Vagina (tissue), 2 donors: Measurements from ENCODE around the gene AACS. TPM values are rescaled to one million over a fixed set of nuclear protein-coding genes. Genes with fewer than 3 reads are reported as not detected.
"Not testable (repeated sequence)": the region's sequence is repeated elsewhere in the genome, so short reads cannot be mapped to it uniquely, and the experiment has no call there.

Experiments used
- DNase-seq, 2 donors: peaks; one replicate each; pipeline ENCODE4 v3.0.0-alpha.2; 2017; ENCODE audit errors: extremely low spot score in 2 of 2
- H3K27ac ChIP-seq: fragments of 200-600 bp; sonication (generic); one replicate; pipeline ENCODE4 v1.5.1; 2019
- H3K27me3 ChIP-seq: fragments of 200-600 bp; sonication (generic); one replicate; pipeline ENCODE4 v1.5.1; 2019
- H3K36me3 ChIP-seq, 2 donors: fragments of 200-600 bp; sonication (generic); one replicate each; pipeline ENCODE4 v1.5.1; 2017 to 2019
- H3K4me1 ChIP-seq: fragments of 200-600 bp; sonication (generic); one replicate; pipeline ENCODE4 v1.5.1; 2019
- H3K4me3 ChIP-seq, 2 donors: fragments of 200-600 bp; sonication (generic); 1 replicate in 1 of 2; 2 replicates in 1 of 2; pipeline ENCODE4 v1.5.1; 2016 to 2019
- H3K9me3 ChIP-seq: fragments of 200-600 bp; sonication (generic); one replicate; pipeline ENCODE4 v1.5.1; 2019
- POLR2A ChIP-seq, 2 donors: fragments of 450-650 bp; IDR thresholded peaks; one replicate each; pipeline ENCODE4 v1.6.1; 2017; ENCODE audit warnings: antibody characterized with exemption in 2 of 2, mild to moderate bottlenecking in 2 of 2, moderate library complexity in 2 of 2
- POLR2AphosphoS5 ChIP-seq, 2 donors: sonication (generic); formaldehyde crosslinking; IDR thresholded peaks; one replicate each; pipeline ENCODE4 v1.9.0; 2017; ENCODE audit warnings: antibody characterized with exemption in 2 of 2, mild to moderate bottlenecking in 2 of 2, low read depth in 1 of 2; ENCODE audit not compliant: insufficient read depth in 1 of 2
- intact Hi-C: fragments of 100-400 bp; cut with DNase I; formaldehyde crosslinking; loops from one replicate; pipeline ENCODE4 v1.15.1; 2023
- total RNA-seq: library from RNA; depleted of rRNA; stranded (reverse); fragments of >200 nt; gene quantifications from one replicate; pipeline ENCODE4 v1.2.3, GENCODE V29; 2016
- TF ChIP-seq, protein P1 (sequence below), 3 experiments: fragments of 450-650 bp in 2 of 3; fragments of 200-600 bp in 1 of 3; sonication (generic) in 1 of 3; IDR thresholded peaks; one replicate each; pipeline ENCODE4 v1.5.1; 2017 to 2019; ENCODE audit warnings: antibody characterized with exemption in 3 of 3, mild to moderate bottlenecking in 2 of 3, moderate library complexity in 2 of 3

The AACS gene
- total RNA-seq, 1 donor from 2014 or later = 22.3 TPM

DNA sequence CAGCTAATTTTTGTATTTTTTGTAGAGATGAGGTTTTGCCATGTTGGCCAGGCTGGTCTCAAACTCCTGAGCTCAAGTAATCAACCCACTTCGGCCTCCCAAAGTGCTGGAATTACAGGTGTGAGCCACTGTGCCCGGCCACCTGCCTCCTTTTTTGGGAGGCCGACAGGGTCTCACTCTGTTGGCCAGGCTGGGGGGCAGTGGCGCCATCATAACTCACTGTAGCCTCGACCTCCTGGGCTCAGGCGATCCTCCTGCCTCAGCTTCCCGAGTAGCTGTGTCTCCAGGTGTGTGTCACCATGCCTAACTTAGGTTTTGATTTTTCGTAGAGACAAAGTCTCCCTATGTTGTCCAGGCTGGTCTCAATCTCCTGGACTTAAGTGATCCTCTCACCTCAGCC is 70.7 kb downstream of the AACS start:
- H3K9me3 ChIP-seq = no peaks in the 10 kb centered on the region
- no peaks in the 10 kb centered on the region for H3K4me1 ChIP-seq
- peaks cover 0 to 15% of the 10 kb centered on the region in 2 donors for H3K36me3 ChIP-seq
- H3K27ac ChIP-seq = no peak overlapping the region
- intact Hi-C loops = no loop called here
- DNase-seq = no peak
- no peak overlapping the region for H3K4me3 ChIP-seq
- TF ChIP-seq, protein P1, sequence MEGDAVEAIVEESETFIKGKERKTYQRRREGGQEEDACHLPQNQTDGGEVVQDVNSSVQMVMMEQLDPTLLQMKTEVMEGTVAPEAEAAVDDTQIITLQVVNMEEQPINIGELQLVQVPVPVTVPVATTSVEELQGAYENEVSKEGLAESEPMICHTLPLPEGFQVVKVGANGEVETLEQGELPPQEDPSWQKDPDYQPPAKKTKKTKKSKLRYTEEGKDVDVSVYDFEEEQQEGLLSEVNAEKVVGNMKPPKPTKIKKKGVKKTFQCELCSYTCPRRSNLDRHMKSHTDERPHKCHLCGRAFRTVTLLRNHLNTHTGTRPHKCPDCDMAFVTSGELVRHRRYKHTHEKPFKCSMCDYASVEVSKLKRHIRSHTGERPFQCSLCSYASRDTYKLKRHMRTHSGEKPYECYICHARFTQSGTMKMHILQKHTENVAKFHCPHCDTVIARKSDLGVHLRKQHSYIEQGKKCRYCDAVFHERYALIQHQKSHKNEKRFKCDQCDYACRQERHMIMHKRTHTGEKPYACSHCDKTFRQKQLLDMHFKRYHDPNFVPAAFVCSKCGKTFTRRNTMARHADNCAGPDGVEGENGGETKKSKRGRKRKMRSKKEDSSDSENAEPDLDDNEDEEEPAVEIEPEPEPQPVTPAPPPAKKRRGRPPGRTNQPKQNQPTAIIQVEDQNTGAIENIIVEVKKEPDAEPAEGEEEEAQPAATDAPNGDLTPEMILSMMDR (IDR thresholded peaks at IDR 0.05) = no peak
- TF ChIP-seq POLR2AphosphoS5 (IDR thresholded peaks at IDR 0.05; ENCODE audit: insufficient read depth in 1 of 2, low read depth in 1 of 2) (no peak), POLR2A (IDR thresholded peaks at IDR 0.05) (no peak)
- no peaks in the 10 kb centered on the region for H3K27me3 ChIP-seq

DNA sequence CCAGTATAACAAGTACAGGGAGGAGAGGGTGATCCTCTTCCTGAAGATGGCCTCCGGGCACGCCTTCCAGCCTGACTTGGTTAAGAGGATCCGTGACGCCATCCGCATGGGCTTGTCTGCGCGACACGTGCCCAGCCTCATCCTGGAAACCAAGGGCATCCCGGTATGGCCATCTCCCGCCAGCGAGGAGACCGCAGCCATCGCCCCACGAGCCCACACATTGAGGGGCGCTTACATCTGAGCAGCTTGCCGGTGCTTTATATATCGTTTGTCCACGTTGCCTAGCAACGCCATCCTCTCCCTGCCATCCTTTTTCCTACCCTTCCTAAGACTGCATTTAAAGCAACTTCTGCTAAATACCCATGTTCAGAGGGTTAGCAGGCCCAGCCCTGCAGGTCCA is 71.5 kb downstream of the AACS start:
- Histone ChIP-seq H3K36me3 (peaks cover 0 to 15% of the 10 kb centered on the region in 2 donors), H3K27me3 (no peaks in the 10 kb centered on the region), H3K9me3 (no peaks in the 10 kb centered on the region), H3K4me1 (no peaks in the 10 kb centered on the region), H3K4me3 (no peak overlapping the region), H3K27ac (no peak overlapping the region)
- no peak for DNase-seq
- TF ChIP-seq POLR2AphosphoS5 (IDR thresholded peaks at IDR 0.05; ENCODE audit: insufficient read depth in 1 of 2, low read depth in 1 of 2) (no peak), POLR2A (IDR thresholded peaks at IDR 0.05) (no peak)
- TF ChIP-seq, protein P1 (IDR thresholded peaks at IDR 0.05) = no peak
- intact Hi-C loops = no loop called here

DNA sequence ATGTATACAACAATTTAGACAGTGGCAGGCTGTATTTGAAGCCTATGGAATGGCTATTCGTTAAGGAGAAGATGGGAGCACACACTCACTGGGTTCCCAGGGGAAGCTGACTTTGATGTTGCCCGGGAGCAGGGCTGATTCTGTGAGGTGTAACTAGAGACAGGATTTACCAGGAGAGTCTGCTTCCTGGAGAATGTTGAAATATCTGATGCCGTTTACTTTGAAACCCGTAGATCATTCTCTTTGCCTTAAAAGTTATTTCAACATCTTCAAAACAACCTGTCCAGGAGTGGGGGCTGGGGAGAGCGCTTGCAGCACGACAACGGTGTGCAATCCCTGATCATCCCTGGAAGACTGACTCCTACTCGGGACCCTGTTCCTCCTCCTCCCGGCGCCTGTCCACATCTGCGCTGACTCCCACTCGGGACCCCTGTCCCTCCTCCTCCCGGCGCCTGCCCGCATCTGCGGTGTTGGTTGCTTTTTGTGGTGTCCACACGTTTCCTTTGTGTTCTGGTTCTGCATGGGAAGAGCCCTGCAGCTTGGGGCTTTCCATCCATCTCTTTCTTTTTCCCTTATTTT is 72.6 kb downstream of the AACS start:
- peaks cover 0 to 15% of the 10 kb centered on the region in 2 donors for H3K36me3 ChIP-seq
- H3K4me1 ChIP-seq = no peaks in the 10 kb centered on the region
- no peaks in the 10 kb centered on the region for H3K9me3 ChIP-seq
- no peak overlapping the region for H3K27ac ChIP-seq
- intact Hi-C loops = no loop called here
- TF ChIP-seq POLR2A (IDR thresholded peaks at IDR 0.05) (no peak), POLR2AphosphoS5 (IDR thresholded peaks at IDR 0.05; ENCODE audit: insufficient read depth in 1 of 2, low read depth in 1 of 2) (no peak)
- TF ChIP-seq, protein P1 (IDR thresholded peaks at IDR 0.05) = no peak
- H3K27me3 ChIP-seq = no peaks in the 10 kb centered on the region
- no peak overlapping the region for H3K4me3 ChIP-seq
- no peak for DNase-seq

DNA sequence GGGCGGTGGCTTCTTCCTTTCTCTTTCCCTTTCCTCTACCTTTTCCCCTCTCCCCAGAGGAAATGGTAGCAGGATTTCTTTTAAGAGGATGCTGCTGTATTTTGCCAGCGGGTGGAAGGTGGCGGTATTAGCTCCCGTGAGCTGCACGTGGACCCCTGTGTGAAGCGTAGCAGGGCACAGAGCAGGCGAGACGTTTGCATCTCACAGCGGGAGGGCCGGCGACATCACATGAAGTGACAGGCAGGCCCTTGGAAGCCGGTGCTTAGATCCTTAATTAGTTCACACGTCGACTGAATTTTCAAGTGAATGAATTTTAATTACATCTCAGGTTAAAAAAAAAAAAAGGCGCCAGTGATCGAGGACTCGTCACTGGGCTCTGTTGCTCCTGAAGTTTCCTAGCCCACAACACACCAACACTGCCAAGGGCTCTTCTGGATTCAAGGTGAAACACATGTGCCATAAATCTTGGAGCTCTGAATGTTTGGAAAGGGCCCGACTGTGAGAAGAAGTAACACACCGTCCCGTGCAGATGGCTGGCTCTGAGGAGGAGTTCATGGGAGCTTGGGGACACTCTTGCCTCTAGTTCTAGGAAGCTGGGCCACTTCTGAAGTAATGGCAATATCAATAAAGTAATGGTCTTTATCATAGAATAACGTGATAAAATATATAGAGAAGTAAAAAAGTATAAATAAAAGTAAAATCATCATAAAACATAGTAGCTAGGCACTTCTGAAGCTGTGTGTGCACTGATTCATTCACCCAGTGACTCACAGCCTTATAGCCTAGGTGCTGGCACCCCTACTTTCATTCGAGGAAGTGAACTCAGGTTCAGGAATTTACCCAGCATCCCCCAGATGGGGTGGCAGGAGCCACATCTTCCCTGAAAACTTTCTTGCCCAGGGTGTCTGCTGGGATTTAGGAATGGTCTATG is 75.3 kb downstream of the AACS start:
- intact Hi-C loops = no loop called here

DNA sequence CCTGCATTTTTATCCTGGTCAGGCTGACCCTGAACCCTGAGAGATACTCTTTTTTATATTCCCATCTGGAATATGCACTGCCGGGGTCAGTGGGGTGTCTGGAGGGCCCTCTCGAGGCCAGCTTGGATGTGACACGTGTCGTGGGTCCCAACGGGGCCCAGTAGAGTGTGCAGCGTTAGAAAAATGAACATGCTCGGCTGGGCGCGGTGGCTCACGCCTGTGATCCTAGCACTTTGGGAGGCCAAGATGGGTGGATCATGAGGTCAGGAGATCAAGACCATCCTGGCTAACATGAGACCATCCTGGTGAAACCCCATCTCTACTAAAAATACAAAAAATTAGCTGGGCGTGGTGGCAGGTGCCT is 76.0 kb downstream of the AACS start:
- H3K4me1 ChIP-seq, intact Hi-C loops, H3K27ac ChIP-seq, DNase-seq, H3K4me3 ChIP-seq, H3K9me3 ChIP-seq, H3K36me3 ChIP-seq, H3K27me3 ChIP-seq: not testable (repeated sequence)

More for the DNA sequence above, 75.3 kb downstream of the AACS start:
- no peak for TF ChIP-seq POLR2AphosphoS5 (IDR thresholded peaks at IDR 0.05; ENCODE audit: insufficient read depth in 1 of 2, low read depth in 1 of 2)
- H3K4me3 ChIP-seq = no peak overlapping the region
- H3K4me1 ChIP-seq = peaks cover 6% of the 10 kb centered on the region
- H3K36me3 ChIP-seq = peaks cover 0 to 10% of the 10 kb centered on the region in 2 donors
- no peak for DNase-seq
- H3K9me3 ChIP-seq = no peaks in the 10 kb centered on the region
- H3K27ac ChIP-seq = no peak overlapping the region
- no peaks in the 10 kb centered on the region for H3K27me3 ChIP-seq

DNA sequence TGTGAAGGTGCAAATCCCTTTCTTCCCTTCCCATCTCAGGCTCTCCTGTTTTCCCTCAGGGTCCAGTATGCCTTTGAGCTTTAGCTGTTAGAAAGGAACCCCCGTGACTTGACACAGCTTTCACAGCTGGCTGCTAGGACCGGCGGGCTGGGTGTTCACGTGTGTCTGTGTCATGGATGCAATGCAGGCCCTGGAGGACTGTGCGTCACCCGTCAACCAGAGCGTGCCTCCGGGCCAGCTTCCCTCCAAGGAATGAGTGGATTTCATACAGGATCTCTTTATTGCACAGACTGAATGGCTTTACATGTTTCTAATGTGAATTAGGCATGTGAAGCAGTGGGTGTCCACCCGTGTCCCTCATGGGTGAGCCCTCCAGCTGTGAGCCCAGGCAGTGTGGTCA is 77.4 kb downstream of the AACS start:
- Histone ChIP-seq H3K36me3 (no peaks in the 10 kb centered on the region), H3K4me3 (no peak overlapping the region), H3K9me3 (no peaks in the 10 kb centered on the region), H3K27me3 (no peaks in the 10 kb centered on the region), H3K4me1 (peaks cover 6% of the 10 kb centered on the region), H3K27ac (no peak overlapping the region)
- no peak for DNase-seq
- intact Hi-C loops = no loop called here
- no peak for TF ChIP-seq POLR2AphosphoS5 (IDR thresholded peaks at IDR 0.05; ENCODE audit: insufficient read depth in 1 of 2, low read depth in 1 of 2)
- TF ChIP-seq POLR2A (IDR thresholded peaks at IDR 0.05) = no peak
- TF ChIP-seq, protein P1 (IDR thresholded peaks at IDR 0.05) = no peak
